CD4-positive, CD25-positive, alpha-beta regulatory T cell (primary cell): ENCODE measurements around the gene SRPRA. TPM values are rescaled to one million over a fixed set of nuclear protein-coding genes. Genes with fewer than 3 reads are reported as not detected.

Experiments used
- ATAC-seq, 2 donors: fragments of 150-1000 bp; cut with Tn5 transposase; one replicate each; pipeline ENCODE4 v1.10.0; 2021; ENCODE audit warnings: low read depth in 2 of 2, moderate number of reproducible peaks in 2 of 2, moderate library complexity in 1 of 2
- DNase-seq, 3 donors: peaks; one replicate each; pipeline versions ENCODE4 v3.0.0 to v3.0.0-alpha.2; 2012 to 2022; ENCODE audit warnings: mixed read lengths in 1 of 3
- H3K27ac ChIP-seq: one replicate; pipeline ENCODE4 v1.7.0; 2013; ENCODE audit warnings: mild to moderate bottlenecking, low read length; ENCODE audit not compliant: insufficient read depth, poor library complexity, severe bottlenecking
- H3K27me3 ChIP-seq: one replicate; pipeline ENCODE4 v1.7.0; 2013; ENCODE audit warnings: low read length; ENCODE audit not compliant: control insufficient read depth, insufficient read depth
- H3K36me3 ChIP-seq: one replicate; pipeline ENCODE4 v1.7.0; 2013; ENCODE audit warnings: mild to moderate bottlenecking, low read length, moderate library complexity; ENCODE audit not compliant: control insufficient read depth, insufficient read depth
- H3K4me1 ChIP-seq: 2 replicates; pipeline ENCODE4 v1.7.0; 2013; ENCODE audit warnings: mild to moderate bottlenecking, low read length; ENCODE audit not compliant: insufficient read depth, control insufficient read depth, poor library complexity, severe bottlenecking
- H3K4me3 ChIP-seq: one replicate; pipeline ENCODE4 v1.7.0; 2013; ENCODE audit warnings: low read depth, mild to moderate bottlenecking, low read length, moderate library complexity
- H3K9me3 ChIP-seq, 2 experiments: 1 replicate in 1 of 2; 2 replicates in 1 of 2; pipeline ENCODE4 v1.7.0; 2013; ENCODE audit warnings: low read length in 2 of 2, mild to moderate bottlenecking in 1 of 2, moderate library complexity in 1 of 2; ENCODE audit not compliant: control insufficient read depth in 2 of 2
- H3K27ac Mint-ChIP-seq, 3 donors: one replicate each; pipeline ENCODE4 v1.8.0; 2020 to 2022; ENCODE audit warnings: mild to moderate bottlenecking in 3 of 3, mixed read lengths in 3 of 3, moderate library complexity in 2 of 3
- H3K27me3 Mint-ChIP-seq: one replicate; pipeline ENCODE4 v1.8.0; 2022; ENCODE audit warnings: mild to moderate bottlenecking, mixed read lengths
- H3K36me3 Mint-ChIP-seq: one replicate; pipeline ENCODE4 v1.8.0; 2020; ENCODE audit warnings: mixed read lengths
- H3K4me1 Mint-ChIP-seq, 4 donors: one replicate each; pipeline ENCODE4 v1.8.0; 2020 to 2022; ENCODE audit warnings: mixed read lengths in 4 of 4, mild to moderate bottlenecking in 1 of 4
- H3K4me3 Mint-ChIP-seq, 4 donors: one replicate each; pipeline ENCODE4 v1.8.0; 2020 to 2022; ENCODE audit warnings: mild to moderate bottlenecking in 4 of 4, mixed read lengths in 4 of 4, moderate library complexity in 3 of 4
- H3K9me3 Mint-ChIP-seq, 7 donors: one replicate each; pipeline ENCODE4 v1.8.0; 2020 to 2022; ENCODE audit warnings: mixed read lengths in 7 of 7, mild to moderate bottlenecking in 3 of 7, moderate library complexity in 2 of 7
- polyA plus RNA-seq, 4 donors: library from polyadenylated mRNA; unstranded; fragments of 300-500 nt; fragmentation: Illumina TruSeq; gene quantifications; one replicate each; pipeline ENCODE4 v1.2.3, GENCODE V29; 2021
- total RNA-seq: library from RNA; stranded (reverse); gene quantifications from one replicate; pipeline ENCODE4 v1.2.3, GENCODE V29; 2022

SRPRA gene
- total and polyA plus RNA-seq, 5 donors from 2014 or later, result 91.1 to 182 (median 103) TPM

DNA sequence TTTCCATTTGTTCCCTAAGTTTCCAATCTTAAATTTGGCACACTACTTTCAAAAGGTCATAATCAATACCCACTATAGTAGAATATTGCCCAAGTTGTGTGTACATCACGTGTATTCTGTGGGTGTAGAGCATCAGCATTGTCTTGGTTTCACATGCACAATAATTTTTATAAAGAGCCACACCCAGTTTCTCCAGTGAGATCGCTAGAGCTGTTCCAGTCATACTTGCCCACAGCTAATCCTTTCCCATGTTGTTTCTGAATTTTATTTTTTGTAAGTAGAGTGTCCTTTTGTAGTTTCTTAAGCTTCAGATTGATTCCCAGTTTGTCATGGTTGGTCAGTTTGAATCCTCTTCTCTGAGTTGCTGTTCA, 43.4 kb downstream of the SRPRA start:
- Mint-ChIP-seq H3K36me3 (no peaks in the 10 kb centered on the region), H3K9me3 (no peaks in the 10 kb centered on the region), H3K27ac (no peak overlapping the region), H3K4me3 (no peak overlapping the region), H3K27me3 (no peaks in the 10 kb centered on the region), H3K4me1 (peaks cover 0 to 11% (median 4%) of the 10 kb centered on the region in 4 donors)
- H3K9me3 ChIP-seq, result no peaks in the 10 kb centered on the region
- H3K36me3 ChIP-seq, result no peaks in the 10 kb centered on the region
- no peaks in the 10 kb centered on the region for H3K27me3 ChIP-seq
- ATAC-seq (no peak), DNase-seq (no peak)
- no peak overlapping the region for H3K27ac ChIP-seq
- H3K4me3 ChIP-seq, result no peak overlapping the region
- H3K4me1 ChIP-seq, result no peaks in the 10 kb centered on the region

DNA sequence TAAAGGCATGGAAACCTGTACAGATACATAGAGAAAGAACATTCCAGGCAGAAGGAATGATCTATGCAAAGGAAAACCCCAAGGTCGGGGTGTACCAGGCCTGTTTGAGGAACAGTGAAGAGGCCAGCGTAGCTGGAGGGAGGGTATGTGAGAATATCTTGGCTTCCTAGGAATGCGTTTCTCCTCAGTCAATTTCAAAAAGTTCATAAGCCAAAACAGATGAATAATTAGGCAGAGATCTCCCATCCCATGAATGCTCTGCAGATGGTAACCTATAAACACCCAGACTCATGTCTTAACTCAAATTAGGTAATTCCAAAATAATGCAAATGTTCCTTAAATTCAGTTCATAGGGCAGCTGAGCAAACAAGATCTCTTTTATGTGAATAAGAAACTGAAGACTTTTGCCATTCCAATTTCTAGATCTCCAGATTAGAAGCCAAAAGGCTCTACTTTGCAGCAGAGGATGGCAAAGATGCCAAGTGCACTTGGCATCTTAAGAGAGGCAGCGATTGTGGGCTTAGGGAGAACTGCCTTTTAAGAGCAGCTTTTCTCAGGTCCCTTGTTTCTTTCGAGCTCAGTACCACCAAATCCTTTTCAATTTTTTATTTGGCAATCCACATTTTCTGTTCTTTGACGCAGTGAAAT, 43.9 kb downstream of the SRPRA start:
- DNase-seq, result no peak
- H3K36me3 ChIP-seq, result no peaks in the 10 kb centered on the region
- H3K4me1 Mint-ChIP-seq, result peaks cover 0 to 13% (median 4%) of the 10 kb centered on the region in 4 donors
- no peaks in the 10 kb centered on the region for H3K27me3 ChIP-seq
- no peak overlapping the region for H3K27ac Mint-ChIP-seq
- no peaks in the 10 kb centered on the region for H3K4me1 ChIP-seq
- H3K27ac ChIP-seq, result no peak overlapping the region
- no peak overlapping the region for H3K4me3 Mint-ChIP-seq
- H3K27me3 Mint-ChIP-seq, result no peaks in the 10 kb centered on the region
- H3K9me3 Mint-ChIP-seq, result no peaks in the 10 kb centered on the region
- no peak for ATAC-seq
- H3K36me3 Mint-ChIP-seq, result no peaks in the 10 kb centered on the region
- H3K4me3 ChIP-seq, result no peak overlapping the region
- no peaks in the 10 kb centered on the region for H3K9me3 ChIP-seq

DNA sequence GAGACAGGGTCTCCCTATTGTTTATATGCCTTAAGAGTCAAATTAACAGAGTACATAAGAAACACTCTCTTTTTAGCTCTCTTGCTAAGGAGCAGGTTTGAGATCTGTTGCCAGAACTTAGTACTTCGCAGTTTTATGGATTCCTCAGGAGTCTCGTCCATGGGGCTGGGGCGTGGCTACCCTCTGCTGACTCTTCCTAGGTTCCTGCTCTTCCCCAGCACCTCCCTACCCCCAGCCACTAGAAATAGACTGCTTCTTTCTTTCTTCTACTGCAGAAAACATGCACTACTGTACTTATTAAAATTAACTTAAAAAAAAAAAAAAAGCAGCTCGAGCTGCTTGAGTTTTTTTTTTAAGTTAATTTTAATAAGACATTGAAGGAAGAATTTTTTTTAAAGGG, 49.1 kb downstream of the SRPRA start:
- Mint-ChIP-seq H3K27me3 (no peaks in the 10 kb centered on the region), H3K9me3 (no peaks in the 10 kb centered on the region), H3K27ac (no peak overlapping the region), H3K4me1 (peaks cover 10 to 21% (median 16%) of the 10 kb centered on the region in 4 donors), H3K36me3 (no peaks in the 10 kb centered on the region), H3K4me3 (no peak overlapping the region)
- Histone ChIP-seq H3K36me3 (peaks cover 3% of the 10 kb centered on the region), H3K9me3 (no peaks in the 10 kb centered on the region), H3K4me1 (no peaks in the 10 kb centered on the region), H3K27me3 (no peaks in the 10 kb centered on the region), H3K4me3 (no peak overlapping the region), H3K27ac (no peak overlapping the region)
- ATAC-seq (no peak), DNase-seq (no peak)

DNA sequence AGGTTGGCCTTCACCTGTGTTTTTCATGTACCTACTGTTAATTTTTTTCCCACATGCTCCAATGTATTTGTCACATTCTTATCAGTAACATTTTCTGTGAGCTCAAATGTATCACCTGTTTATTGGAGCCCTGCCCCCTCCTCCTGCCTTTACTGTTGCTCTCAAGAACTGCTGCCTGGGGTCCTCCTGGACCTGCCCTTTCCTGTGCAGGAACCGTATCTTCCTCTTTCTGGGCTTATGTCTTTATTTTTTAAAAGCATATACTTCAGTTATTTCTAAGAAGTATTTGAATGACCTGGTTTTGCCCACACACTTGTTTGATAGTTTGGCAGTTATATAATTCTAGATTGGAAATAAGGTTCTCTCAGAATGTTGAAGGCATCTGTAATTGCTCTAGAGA, 51.2 kb downstream of the SRPRA start:
- peak overlapping the region in 1 of 3 donors; percentile 82 for H3K27ac Mint-ChIP-seq

DNA sequence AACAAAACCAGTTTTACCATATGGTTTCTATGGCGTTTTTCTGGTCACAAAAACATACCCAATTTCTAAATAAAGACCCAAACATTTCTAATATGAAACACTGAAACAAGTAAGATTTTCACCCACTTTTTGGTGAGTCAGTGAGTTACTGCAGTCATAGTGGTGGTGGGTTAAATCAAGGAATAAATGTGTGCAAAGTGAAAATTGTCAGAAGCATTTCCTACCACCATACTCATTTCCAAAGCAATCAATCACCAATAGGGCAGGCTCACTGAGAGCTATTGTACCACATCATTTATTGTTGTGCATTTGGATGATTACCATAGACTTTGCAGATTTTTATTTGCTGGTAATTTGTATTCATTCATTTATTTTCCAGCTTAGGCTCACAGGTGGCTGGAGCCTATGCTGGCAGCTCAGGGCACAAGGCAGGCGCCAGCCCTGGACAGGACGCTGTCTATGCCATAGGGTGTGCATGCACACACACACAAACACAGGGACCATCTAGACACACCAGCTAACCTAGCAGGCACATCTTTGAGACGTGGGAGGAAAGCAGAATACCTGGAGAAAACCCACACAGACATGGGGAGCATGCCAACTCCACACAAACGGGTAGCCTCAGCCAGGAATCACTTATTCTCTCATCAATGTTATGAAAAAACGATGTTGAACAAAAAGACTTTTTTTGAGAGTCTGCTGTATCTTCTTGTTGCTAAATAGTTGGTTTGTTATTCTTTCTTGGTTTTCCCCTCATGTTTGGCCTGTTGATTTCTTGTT, 52.0 kb downstream of the SRPRA start:
- Mint-ChIP-seq H3K9me3 (no peaks in the 10 kb centered on the region), H3K4me3 (peak overlapping the region in 1 of 4 donors; percentile 49), H3K27me3 (peaks cover 6% of the 10 kb centered on the region), H3K27ac (no peak overlapping the region), H3K4me1 (peaks cover 10 to 42% (median 30%) of the 10 kb centered on the region in 4 donors), H3K36me3 (peaks cover 7% of the 10 kb centered on the region)
- Histone ChIP-seq H3K27ac (no peak overlapping the region), H3K9me3 (no peaks in the 10 kb centered on the region), H3K27me3 (no peaks in the 10 kb centered on the region), H3K4me1 (peaks cover 11% of the 10 kb centered on the region), H3K36me3 (peaks cover 3% of the 10 kb centered on the region), H3K4me3 (no peak overlapping the region)
- DNase-seq (no peak), ATAC-seq (no peak)

More for the DNA sequence above, 51.2 kb downstream of the SRPRA start:
- H3K9me3 Mint-ChIP-seq, result no peaks in the 10 kb centered on the region
- peak overlapping the region in 2 of 4 donors; percentile 43 to 49 for H3K4me3 Mint-ChIP-seq
- Histone ChIP-seq H3K27ac (no peak overlapping the region), H3K36me3 (peaks cover 3% of the 10 kb centered on the region), H3K27me3 (no peaks in the 10 kb centered on the region), H3K4me1 (peaks cover 4% of the 10 kb centered on the region), H3K4me3 (no peak overlapping the region), H3K9me3 (no peaks in the 10 kb centered on the region)
- H3K4me1 Mint-ChIP-seq, result peaks cover 10 to 34% (median 25%) of the 10 kb centered on the region in 4 donors
- peaks cover 5% of the 10 kb centered on the region for H3K27me3 Mint-ChIP-seq
- peaks cover 7% of the 10 kb centered on the region for H3K36me3 Mint-ChIP-seq
- ATAC-seq, result no peak
- DNase-seq, result no peak

DNA sequence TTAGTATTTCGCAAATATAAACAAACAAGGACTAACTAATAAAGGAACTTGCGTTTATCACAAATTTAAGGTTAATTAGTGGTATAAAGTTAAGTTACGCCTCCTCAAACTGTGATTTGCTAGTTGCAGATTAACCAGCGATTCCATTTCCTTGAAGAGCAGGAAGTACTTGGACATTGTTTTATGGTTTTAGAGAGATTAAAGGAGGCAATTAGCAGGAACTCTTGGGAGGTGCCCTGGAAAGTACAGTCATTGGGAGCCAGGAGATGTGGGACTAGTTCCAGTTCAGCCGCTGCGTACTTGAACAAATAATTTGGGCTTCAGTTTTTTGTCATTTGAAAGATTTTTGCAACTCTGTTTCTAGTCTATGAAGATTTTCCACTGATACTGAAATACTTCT, 53.9 kb downstream of the SRPRA start:
- Mint-ChIP-seq H3K27me3 (peaks cover 6% of the 10 kb centered on the region), H3K27ac (no peak overlapping the region), H3K4me1 (peaks cover 10 to 58% (median 38%) of the 10 kb centered on the region in 4 donors), H3K4me3 (peak overlapping the region in 1 of 4 donors; percentile 64), H3K9me3 (no peaks in the 10 kb centered on the region), H3K36me3 (peaks cover 13% of the 10 kb centered on the region)
- Histone ChIP-seq H3K27me3 (no peaks in the 10 kb centered on the region), H3K4me1 (peaks cover 18% of the 10 kb centered on the region), H3K9me3 (no peaks in the 10 kb centered on the region), H3K27ac (no peak overlapping the region), H3K36me3 (peaks cover 5% of the 10 kb centered on the region), H3K4me3 (no peak overlapping the region)
- ATAC-seq (no peak), DNase-seq (no peak)

DNA sequence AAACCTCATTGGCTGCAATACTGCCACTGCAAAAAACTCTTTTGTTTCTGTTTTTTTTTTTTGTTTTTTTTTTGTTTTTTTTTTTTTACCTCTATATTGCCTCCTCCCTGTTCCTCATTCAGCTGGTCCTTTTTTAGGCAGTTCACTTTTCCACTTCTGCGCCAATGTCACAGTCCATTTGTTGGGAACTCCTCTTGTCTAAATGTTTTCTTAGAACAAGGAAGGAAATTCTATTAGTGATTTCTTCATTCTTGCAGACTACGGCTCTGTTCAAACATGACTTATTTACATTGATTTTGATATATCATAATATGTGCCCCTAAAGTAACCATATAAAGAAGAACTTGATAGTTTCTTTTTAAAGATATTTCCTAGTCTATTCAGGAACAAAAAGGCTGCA, 54.3 kb downstream of the SRPRA start:
- peaks cover 10 to 60% (median 39%) of the 10 kb centered on the region in 4 donors for H3K4me1 Mint-ChIP-seq
- H3K9me3 Mint-ChIP-seq, result no peaks in the 10 kb centered on the region
- Histone ChIP-seq H3K4me1 (peaks cover 18% of the 10 kb centered on the region), H3K27me3 (no peaks in the 10 kb centered on the region), H3K4me3 (no peak overlapping the region), H3K36me3 (peaks cover 8% of the 10 kb centered on the region), H3K27ac (no peak overlapping the region), H3K9me3 (no peaks in the 10 kb centered on the region)
- peaks cover 16% of the 10 kb centered on the region for H3K36me3 Mint-ChIP-seq
- peaks cover 6% of the 10 kb centered on the region for H3K27me3 Mint-ChIP-seq
- no peak overlapping the region for H3K27ac Mint-ChIP-seq
- H3K4me3 Mint-ChIP-seq, result peak overlapping the region in 2 of 4 donors; percentile 54 to 64
- no peak for DNase-seq
- no peak for ATAC-seq
